ENCODE data around the gene PUS1.

PUS1 gene

DNA sequence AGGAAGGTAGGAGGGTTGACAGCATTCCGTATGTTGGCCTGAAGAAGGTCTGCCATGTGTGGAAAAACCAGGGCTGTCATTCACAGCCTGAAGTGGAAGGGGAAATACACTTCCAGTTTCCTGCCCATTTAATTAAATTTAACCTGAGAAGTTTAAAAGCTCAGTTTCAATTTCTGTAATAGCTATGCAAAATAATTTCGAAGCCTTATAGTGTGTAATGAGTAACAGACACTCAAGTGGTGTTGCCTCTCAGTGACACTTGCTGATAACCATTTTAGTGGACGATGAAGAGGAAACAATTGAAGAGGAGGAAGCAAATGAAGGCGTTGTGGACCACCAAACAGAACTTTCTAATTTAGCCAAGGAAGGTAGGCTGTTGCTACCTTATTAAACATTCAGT, 65.5 kb downstream of the PUS1 start:
- DNase-seq (ENCODE audit: low spot score), result no peak

All from Ammon's horn (tissue), 1 donor.